HG02852 (cell line): Measurements from ENCODE around the gene WASF1.
"Not testable (repeated sequence)": the region's sequence is repeated elsewhere in the genome, so short reads cannot be mapped to it uniquely, and the experiment has no call there.

ENCODE experiments used
- ATAC-seq: cut with Tn5 transposase; IDR thresholded peaks from one replicate; pipeline ENCODE4 v1.9.1; 2021; ENCODE audit warnings: mild to moderate bottlenecking, moderate library complexity; ENCODE audit not compliant: unreplicated experiment

WASF1 gene

DNA sequence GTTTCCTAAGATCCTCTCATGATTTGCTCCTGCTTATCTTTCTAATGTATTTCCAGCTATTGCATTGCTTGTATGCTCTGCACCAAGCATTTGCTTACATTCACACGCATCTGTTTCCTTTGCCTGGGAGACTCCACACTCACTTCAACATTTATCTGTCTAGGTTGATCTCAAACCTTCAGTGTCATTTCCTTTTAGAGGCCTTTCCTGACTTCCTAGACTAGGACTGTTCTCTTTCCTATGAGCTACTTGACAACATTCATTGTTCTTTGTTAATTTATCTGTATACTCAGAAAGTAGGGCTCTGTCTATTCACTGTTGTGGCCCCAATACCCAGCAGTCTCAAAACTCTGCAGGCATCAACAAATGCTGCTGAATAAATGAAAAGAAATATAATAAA is 84.4 kb downstream of the WASF1 start:
- ATAC-seq: no peak

GRCh38 chr6:110093981-110094380 is 85.5 kb downstream of the WASF1 start:
- no peak for ATAC-seq

GRCh38 chr6:110090876-110091275 is 88.6 kb downstream of the WASF1 start:
- ATAC-seq: no peak

DNA sequence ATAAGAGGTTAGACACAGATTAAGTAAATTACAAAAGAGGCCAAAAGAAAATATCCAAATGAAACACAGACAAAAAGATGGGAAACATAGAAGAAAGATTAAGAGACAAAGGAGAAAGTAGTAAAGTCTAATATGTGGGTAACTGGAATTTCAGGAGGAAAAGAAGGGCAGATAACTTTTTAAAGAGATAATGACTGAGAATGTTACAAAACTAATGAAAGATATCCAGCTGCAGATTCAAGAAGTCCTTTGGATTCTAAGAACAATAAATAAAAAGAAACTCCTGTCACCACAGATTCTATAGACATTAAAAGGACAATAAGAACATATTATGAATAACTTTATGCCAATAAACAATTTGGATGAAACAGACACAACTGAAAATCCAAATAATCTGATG is 90.1 kb downstream of the WASF1 start:
- ATAC-seq: no peak

- no peak for ATAC-seq
Observed at GRCh38 chr6:110085285-110085684, 94.2 kb downstream of the WASF1 start.

DNA sequence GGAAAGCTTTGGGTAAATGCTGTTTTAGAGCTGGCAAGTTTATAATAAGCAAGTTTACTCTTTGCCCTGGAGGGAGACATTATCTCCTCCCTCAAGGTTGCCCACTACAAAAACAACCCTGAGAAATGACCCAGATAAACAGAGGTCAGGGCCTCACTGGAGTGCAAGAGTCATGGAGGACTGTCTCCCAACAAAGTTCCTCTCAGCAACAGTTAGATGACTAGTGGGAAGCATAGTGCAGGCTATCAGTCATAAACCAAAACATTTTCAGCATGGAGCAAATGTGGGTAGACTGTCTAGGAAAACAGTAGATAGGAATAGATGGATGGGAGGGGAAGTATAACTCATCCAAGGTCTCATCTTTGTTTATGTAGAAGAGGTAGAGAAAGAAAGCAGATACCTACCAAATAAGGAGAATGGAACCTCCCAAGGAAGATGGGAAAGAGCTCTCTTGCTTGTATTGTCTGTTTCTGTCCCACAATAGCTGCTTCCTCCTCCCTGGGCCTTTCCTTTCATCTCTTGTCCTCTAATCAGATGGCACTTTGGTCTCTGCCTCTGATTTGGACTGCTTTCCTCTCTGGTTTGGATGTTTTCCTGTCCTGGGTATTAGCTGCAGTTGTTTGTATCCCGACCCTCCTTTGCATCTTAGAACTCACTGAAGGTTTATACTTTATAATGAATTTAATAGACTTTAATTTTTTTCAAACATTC is 95.4 kb downstream of the WASF1 start:
- ATAC-seq: no peak

- ATAC-seq: no peak
Observed at GRCh38 chr6:110075406-110075805, 104.1 kb downstream of the WASF1 start.

GRCh38 chr6:110073474-110073873 is 106.0 kb downstream of the WASF1 start:
- not testable (repeated sequence) for ATAC-seq

DNA sequence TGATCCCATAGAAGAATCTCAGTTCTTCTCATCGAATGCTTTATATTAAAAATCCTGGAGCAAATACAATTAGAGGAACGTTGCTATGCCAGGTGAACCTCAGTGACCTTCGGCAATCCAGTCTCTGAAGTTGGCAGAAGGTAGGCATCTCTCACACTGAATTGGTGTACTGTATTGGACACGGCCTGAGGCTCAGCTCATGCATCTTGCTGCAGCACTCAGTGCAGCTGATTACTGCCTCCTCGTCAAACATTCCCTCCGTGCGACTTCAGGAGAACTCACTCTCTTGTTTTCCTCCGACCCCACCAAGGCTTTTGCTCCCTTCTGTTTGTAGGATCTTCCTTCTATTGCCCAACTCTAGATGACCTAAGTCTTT is 110.9 kb downstream of the WASF1 start:
- no peak for ATAC-seq

- ATAC-seq: no peak
Observed at GRCh38 chr6:110067837-110068591, 111.5 kb downstream of the WASF1 start.

DNA sequence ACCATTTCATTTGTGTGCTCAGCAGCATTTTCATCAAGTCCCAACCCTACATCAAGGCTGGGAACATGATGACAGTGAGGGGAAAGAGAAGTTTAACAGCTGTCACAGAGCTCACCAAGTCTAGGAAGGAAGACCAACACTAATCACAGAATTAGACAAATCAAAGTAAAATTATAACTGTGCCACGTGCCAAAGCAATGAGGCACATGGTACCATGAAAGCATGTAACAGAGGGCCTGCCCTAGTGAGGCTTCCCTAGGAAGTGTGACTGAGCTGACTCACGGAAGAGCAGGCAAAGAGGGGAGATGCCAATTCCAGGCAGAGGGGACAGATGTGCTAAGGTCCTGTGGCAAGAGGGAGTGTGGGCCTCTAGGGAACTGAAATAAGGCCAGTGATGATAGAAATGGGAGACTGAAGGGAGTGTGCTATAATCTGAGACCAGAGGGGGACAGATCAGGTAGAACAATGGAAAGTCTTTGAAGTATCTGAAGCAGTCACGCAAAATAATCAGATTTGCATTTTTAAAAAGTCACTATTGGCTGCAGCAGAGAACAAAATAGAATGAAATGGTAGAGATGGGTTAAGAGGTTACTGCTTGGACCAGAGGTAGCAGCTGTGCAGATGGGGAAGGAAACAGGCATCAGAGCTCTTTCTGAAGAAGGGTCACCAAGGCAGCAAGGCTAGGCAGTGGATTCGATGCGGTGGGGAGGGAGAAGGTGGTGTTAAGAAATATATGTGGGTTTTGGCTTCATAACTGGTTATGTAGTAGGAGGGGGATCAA is 114.5 kb downstream of the WASF1 start:
- no peak for ATAC-seq

- peak; percentile 77 for ATAC-seq
Observed at GRCh38 chr6:110063594-110064263, 115.7 kb downstream of the WASF1 start.

GRCh38 chr6:110055387-110055735 is 124.1 kb downstream of the WASF1 start:
- ATAC-seq: no peak

GRCh38 chr6:110054664-110055386 is 124.6 kb downstream of the WASF1 start:
- no peak for ATAC-seq

DNA sequence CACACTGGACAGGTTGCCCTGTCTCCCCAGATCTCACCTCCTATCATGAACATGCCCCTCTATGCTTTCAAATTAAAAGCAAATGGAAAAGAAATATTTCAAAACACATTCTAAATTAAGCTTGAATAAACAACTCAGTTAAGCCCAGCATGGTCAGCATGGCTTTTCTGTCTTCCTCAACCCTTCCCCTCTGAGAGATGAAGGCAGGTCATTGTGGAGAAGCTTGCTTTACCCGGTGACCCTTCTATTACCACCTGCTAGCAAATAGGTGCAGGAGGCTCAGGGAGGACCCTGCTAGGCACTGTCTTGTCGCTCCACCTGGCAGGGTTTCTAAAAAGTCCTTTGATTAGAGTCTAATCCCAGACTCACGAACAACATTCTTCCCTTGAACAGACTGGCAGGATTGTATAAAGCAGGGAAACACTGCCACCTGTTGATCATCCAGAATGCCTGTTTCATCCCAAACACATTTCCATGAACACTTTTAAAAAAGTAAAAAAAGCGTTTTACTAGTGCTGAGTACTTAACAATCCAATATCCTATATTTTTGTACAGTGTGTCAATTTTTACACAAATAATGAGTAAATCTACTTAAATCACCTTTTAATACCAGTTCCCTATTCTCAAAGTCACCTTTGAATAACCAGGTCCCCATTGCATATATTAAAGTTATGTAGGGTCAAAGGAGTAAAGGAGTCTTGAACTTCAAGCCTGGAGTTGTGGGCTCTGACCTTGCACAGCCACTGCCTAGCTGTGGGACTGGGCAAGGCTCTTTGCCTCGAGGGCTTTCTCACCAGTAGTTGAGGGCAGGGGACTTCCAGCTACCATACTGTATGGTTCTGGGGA is 125.9 kb downstream of the WASF1 start:
- no peak for ATAC-seq

DNA sequence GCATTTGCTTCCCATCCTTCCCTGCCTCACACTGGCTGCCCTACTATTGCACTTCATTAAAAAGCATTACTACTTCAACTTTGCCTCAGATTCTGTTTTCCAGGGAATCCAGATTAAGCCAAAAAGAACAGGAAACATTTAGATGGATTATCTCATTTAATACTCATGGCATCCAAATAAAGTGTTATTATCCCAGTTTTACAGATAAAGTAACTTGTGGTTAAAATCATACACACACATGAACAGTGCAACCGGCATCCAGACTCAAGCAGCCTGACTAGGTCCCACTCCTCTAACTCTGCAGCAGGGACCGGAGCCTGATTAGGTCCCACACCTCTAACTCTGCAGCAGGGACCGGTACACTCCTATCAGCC is 129.0 kb downstream of the WASF1 start:
- ATAC-seq: no peak
